Right hindlimb (tissue), 1 donor: ENCODE results near the gene CEACAM8.
"Not testable (repeated sequence)": the region's sequence is repeated elsewhere in the genome, so short reads cannot be mapped to it uniquely, and the experiment has no call there.

Source experiments
- DNase-seq: peaks from one replicate; pipeline ENCODE4 v3.0.0-alpha.2; 2018

The CEACAM8 gene

GRCh38 chr19:42594617-42595489, at the start of gene CEACAM8:
Gene CEACAM8 (minus strand): TSS chr19:42594924. CDS start chr19:42594828, 96 bp downstream.
- no peak for DNase-seq

GRCh38 chr19:42639324-42640092, 44.8 kb upstream of the CEACAM8 start:
- DNase-seq = not testable (repeated sequence)

DNA sequence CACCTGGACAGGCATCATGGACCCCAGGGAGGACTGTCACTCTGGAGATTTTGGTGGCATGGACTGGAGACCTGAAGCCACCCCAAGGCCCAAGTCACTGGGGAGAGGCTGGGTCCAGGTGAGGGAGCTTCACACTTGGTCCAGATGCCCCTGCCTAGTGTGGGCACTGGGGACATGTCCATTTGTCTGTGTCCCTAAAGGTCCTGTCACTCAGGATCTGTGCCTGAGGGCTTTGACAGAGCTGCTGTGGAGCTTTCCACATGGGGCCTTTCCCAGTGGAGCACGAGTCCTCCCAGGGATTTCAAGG, 40.5 kb upstream of the CEACAM8 start:
- no peak for DNase-seq

GRCh38 chr19:42634409-42635232, 39.9 kb upstream of the CEACAM8 start:
- no peak for DNase-seq

GRCh38 chr19:42629191-42629590, 34.5 kb upstream of the CEACAM8 start:
- DNase-seq = no peak

- DNase-seq = no peak
Observed at GRCh38 chr19:42628411-42629140, 33.9 kb upstream of the CEACAM8 start.

DNA sequence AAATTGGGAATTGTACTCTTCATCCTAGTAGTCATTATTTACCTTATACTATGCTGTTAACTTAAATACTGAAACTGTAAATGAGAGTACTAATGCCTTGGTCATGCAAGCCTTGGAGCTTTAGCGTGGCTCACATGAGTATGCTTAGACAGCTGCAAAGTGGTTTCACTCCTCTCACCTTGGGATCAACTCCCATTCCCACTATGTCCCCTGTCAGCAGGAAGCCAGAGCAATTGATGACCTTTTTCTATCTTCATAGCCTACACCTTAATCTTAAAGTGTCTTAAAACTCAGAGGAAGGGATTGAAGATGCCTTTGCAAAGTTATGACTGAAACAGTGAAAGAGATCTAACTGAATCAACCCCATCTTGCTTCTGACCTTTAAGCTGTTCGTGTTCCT, 33.2 kb upstream of the CEACAM8 start:
- no peak for DNase-seq

DNA sequence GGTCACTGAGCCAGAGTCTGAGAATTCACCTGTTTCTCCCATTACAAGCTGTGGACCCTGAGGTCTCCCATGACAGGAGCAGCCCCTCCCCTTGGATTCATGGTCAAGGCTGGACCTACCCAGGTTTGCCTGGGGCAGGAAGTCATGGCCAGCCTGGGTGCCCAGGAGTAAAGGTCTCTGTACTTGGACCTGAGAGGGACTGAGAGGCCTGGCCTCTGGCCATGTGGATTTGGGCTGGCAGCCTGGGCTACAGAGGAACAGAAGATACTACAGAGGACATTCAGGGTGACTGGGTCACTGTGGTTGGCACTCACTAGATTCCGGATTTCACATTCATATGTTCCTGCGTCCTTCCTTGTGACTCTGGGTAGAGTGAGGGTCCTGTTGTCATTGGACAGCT, 31.5 kb upstream of the CEACAM8 start:
- no peak for DNase-seq

- no peak for DNase-seq
Observed at GRCh38 chr19:42619271-42619670, 24.5 kb upstream of the CEACAM8 start.

DNA sequence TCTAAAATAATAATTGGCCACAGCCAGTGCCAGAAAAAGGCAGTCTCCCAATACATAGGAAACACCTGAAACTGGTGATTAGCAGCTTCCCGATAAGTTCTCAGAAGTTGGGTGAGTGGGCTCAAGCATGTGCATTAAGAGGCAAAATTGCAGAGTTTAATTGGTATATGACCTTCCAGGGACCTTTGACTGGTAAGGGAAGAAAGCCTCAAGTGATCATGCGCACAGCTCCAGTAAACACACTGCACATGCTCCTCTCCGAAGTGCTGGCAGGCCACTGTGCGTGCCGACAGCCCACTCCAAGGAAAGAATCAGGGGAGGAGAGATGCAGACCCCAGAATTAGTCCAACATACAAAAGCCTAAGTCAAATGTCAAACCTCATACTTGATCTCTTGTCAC, 18.9 kb upstream of the CEACAM8 start:
- no peak for DNase-seq

- not testable (repeated sequence) for DNase-seq
Observed at GRCh38 chr19:42610401-42610915, 15.7 kb upstream of the CEACAM8 start.

DNA sequence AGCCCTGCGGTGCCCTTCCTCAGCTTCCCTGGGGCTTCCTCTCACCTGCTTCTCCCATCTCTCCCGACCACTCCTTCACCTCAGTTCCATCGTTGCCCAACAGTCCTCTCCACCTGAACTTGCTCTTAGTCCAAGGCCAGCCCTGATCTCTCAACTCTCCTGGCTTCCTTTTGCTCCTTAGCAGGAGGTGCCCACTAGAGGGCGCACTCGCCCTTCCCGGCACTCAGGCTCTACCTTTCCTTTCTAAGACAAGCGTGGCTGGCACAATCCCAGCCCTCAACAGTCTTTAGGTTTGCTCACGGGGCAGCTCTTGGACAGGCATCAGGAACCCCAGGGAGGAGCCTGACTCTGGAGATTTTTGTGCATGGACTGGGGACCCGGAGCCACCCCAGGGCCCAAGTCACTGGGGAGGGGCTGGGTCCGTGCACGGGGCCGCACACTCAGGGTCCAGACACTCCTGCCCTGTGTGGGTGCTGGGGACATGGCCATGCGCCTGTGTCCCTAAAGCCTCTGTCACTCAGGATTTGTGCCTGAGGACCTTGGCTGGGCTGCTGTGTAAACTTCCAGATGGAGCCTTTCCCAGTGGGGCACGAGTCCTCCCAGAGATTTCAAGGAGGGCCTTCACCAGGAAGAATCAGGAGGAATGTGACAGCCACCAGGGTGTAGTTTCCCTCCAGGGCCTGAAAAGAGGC, 12.1 kb upstream of the CEACAM8 start:
- no peak for DNase-seq

DNA sequence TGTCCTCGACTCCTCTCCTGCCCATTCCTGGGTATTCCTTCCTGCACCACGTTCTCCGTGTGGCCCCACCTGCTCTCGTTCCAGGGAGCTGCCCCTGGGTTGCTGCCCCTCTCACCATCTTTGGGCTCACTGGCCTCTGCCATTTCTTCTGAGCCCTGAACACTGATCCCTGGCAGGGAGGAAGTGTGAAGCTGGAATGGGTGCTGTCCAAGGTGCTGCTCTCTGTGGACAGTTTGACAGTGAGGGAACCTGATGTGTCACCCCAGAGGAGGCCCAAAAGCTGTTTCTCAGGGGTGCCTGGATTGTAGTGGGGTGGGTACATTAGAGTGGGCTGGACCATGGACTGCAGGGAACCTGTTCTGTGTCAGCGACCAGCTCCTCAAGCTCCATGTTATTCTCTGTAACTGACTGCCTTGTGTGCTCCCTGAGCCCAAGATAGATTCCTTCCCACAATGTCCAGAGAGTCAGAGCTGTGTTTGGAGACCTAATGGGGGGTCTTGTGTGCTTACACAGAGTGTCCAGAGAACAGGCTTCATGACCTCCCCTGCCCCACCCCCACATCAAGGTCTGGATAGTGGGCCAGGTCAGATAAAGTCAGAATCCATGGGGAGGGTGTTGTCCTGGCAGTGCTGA, 7.2 kb upstream of the CEACAM8 start:
- DNase-seq = no peak

- no peak for DNase-seq
Observed at GRCh38 chr19:42596391-42597072, 1.8 kb upstream of the CEACAM8 start.

DNA sequence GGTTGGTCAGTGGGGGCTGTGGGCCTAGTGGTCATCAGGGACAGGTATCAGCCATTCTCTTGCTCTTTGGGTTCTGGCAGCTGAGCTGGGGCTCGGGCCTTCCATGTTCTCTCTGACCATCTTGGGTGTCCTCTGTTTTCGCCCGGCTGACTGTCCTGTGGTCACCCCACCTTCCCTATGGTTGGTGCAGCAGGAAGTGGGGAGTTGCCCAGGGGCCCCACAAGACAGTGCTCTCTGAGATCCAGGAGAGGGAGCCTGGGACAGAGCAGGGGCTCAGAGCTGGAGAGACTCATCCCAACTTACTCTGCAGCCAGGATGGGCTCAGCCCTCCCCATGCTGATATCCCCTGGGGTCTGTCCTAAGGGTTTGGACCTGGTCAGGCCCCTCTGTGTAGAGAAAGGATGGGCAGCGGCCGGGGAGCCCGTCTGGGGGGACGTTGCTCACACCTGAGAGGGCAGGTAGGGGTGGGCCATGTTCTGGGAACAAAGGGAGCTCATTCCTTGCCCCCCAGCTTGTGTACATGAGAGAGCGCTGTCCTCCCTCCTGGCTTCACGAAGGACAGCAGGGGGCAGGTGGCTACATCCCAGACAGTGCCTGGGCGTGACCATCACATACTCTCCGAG, 937 bp upstream of the CEACAM8 start:
- no peak for DNase-seq

DNA sequence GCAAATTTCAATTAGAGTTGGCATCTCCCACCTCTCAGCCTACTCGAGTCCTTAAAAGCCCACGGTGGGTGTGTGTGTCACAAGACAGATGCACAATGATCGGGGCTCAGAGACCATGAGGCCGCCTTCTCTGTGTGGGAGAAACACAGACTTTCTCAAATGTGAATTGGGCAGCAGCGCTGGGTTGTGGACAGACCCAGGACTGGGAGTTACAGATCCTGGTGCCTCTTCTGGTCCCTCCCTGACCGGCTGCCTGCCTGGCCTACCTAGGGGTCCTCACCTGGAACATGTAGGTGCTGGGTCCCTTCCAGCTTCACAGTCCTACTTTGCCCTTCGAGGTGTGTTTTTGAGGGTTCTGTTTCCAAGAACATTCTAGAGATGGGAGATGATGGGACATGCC, 4.9 kb downstream of the CEACAM8 start:
- no peak for DNase-seq

- no peak for DNase-seq
Observed at GRCh38 chr19:42584466-42584865, 10.3 kb downstream of the CEACAM8 start.

- no peak for DNase-seq
Observed at GRCh38 chr19:42577016-42577415, 17.7 kb downstream of the CEACAM8 start.

GRCh38 chr19:42576241-42576640, 18.5 kb downstream of the CEACAM8 start:
- DNase-seq = no peak

GRCh38 chr19:42573642-42574041, 21.1 kb downstream of the CEACAM8 start:
- DNase-seq = no peak
